GM23338 (cell line): ENCODE results near the gene RTEL1.

Experiments
- CREB1 ChIP-seq: fragments of 250-450 bp; sonication (Bioruptor Pico); IDR thresholded peaks from 2 replicates; pipeline ENCODE4 v1.5.0; 2020; ENCODE audit warnings: low read depth, mild to moderate bottlenecking, moderate library complexity
- CTCF ChIP-seq, 2 experiments: fragments of 200-600 bp in 1 of 2; sonication (generic) in 1 of 2; conservative IDR thresholded peaks; 2 replicates each; pipeline versions ENCODE4 v1.5.1 to v1.6.1; 2016 to 2017; ENCODE audit warnings: antibody characterized with exemption in 2 of 2, low read depth in 2 of 2, mild to moderate bottlenecking in 2 of 2, moderate library complexity in 1 of 2
- EZH2 ChIP-seq: fragments of 200-600 bp; sonication (generic); IDR thresholded peaks from one replicate; pipeline ENCODE4 v1.8.0; 2017; ENCODE audit warnings: antibody characterized with exemption, mild to moderate bottlenecking, low read depth; ENCODE audit not compliant: unreplicated experiment
- EZH2phosphoT487 ChIP-seq: fragments of 200-600 bp; sonication (generic); IDR thresholded peaks from one replicate; pipeline ENCODE4 v1.8.1; 2018; ENCODE audit warnings: antibody characterized with exemption; ENCODE audit not compliant: unreplicated experiment
- JUNB ChIP-seq: IDR thresholded peaks from one replicate; pipeline ENCODE4 v1.6.1; 2016; ENCODE audit warnings: antibody characterized with exemption; ENCODE audit not compliant: unreplicated experiment
- POLR2AphosphoS5 ChIP-seq: IDR thresholded peaks from 2 replicates; pipeline ENCODE4 v1.6.1; 2016; ENCODE audit warnings: antibody characterized with exemption, low read depth
- STAT1 ChIP-seq: IDR thresholded peaks from one replicate; pipeline ENCODE4 v1.6.1; 2016; ENCODE audit warnings: antibody characterized with exemption; ENCODE audit not compliant: unreplicated experiment
- ZNF462 ChIP-seq: fragments of 250-450 bp; sonication (Bioruptor Pico); IDR thresholded peaks from 2 replicates; pipeline ENCODE4 v1.5.0; 2020; ENCODE audit warnings: mild to moderate bottlenecking, moderate library complexity
- TF ChIP-seq, protein P1 (sequence below): IDR thresholded peaks from one replicate; pipeline ENCODE4 v1.6.1; 2018; ENCODE audit warnings: antibody characterized with exemption; ENCODE audit not compliant: unreplicated experiment

- TF ChIP-seq CTCF (conservative IDR thresholded peaks at IDR 0.05; ENCODE audit: low read depth in 2 of 2) = no peak
- no peak for TF ChIP-seq EZH2phosphoT487
- no peak for TF ChIP-seq POLR2AphosphoS5
- TF ChIP-seq EZH2 = no peak
- TF ChIP-seq ZNF462 (CRISPR knock-in tag) = no peak
- no peak for TF ChIP-seq JUNB
- TF ChIP-seq CREB1 (CRISPR knock-in tag) = no peak
- no peak for TF ChIP-seq STAT1
- TF ChIP-seq, protein P1, sequence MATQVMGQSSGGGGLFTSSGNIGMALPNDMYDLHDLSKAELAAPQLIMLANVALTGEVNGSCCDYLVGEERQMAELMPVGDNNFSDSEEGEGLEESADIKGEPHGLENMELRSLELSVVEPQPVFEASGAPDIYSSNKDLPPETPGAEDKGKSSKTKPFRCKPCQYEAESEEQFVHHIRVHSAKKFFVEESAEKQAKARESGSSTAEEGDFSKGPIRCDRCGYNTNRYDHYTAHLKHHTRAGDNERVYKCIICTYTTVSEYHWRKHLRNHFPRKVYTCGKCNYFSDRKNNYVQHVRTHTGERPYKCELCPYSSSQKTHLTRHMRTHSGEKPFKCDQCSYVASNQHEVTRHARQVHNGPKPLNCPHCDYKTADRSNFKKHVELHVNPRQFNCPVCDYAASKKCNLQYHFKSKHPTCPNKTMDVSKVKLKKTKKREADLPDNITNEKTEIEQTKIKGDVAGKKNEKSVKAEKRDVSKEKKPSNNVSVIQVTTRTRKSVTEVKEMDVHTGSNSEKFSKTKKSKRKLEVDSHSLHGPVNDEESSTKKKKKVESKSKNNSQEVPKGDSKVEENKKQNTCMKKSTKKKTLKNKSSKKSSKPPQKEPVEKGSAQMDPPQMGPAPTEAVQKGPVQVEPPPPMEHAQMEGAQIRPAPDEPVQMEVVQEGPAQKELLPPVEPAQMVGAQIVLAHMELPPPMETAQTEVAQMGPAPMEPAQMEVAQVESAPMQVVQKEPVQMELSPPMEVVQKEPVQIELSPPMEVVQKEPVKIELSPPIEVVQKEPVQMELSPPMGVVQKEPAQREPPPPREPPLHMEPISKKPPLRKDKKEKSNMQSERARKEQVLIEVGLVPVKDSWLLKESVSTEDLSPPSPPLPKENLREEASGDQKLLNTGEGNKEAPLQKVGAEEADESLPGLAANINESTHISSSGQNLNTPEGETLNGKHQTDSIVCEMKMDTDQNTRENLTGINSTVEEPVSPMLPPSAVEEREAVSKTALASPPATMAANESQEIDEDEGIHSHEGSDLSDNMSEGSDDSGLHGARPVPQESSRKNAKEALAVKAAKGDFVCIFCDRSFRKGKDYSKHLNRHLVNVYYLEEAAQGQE = no peak
Measured at GRCh38 chr20:63640086-63640485, 18.0 kb upstream of the RTEL1 start.
